NCI-H446 treated with DMSO at 0.1 percent for 48 hours (cell line): ENCODE data around the gene RNLS.

ENCODE experiments used
- DNase-seq: peaks from one replicate; lab custom pipeline; 2025; lab: John Stamatoyannopoulos, UW

The RNLS gene

DNA sequence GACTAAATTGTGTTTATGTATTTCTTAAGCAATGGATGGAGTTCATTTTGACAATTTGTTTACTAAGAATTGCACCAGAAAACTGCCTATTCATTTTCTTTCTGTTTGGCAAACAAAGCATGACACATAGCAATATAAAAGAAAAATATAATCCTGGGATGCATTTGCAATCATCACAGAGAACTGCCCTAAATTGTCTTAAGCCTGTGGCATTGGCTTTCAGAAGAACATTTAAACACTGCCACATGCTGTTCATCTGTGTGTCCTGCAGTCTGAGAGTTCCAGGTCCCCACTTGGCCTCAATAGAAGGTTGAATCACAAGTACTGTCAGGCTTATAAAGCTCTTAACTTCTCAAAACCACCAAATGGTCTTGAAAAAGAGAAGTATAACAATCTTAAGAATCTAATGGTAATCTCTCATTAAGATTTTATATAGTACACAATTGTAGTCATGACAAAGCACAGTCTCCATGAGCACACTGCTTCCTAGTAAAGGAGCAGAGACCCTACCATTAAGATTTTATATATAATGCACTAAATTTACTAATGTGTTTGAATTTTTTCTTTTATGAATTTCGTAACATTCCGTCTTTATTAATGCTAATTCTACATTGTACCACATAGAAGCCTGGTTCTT lies 29.9 kb downstream of the RNLS start:
- DNase-seq, result peak; percentile 5

DNA sequence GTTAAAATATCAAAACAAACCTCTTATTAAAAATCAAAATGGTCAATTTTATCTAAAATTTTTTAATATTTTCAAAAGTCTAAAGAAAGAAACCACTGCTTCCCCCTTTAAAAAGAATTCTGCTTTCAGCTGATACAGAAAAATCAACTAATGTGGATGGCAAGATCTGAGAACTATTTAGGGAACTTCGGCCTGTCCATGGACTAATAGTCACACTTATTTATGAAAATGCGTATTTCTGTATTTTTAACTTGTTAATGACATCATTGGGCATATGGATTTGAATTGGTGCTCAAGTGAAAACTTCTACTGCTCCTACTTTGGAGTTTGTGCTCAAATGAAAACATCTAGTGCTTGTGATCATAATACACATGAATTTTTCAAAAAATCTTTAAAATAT lies 31.9 kb downstream of the RNLS start:
- no peak for DNase-seq

DNA sequence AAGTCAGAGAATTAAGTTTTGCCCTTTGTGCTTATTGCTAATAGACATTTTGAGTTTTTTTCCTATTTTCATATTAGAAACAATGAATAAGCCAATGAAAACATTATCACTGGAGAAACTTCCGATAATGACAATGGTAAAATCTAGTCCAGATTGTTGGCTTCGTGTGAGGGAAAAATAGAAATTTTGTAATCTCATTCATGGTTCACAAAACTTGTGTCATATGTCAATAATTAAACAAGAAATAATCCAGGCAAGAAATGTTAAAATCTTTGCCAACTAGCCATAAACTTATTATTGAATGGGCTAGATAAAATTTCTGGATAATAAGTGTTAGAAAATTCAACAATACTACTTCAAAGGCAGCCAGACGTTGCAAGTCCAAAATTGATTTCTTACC lies 36.6 kb downstream of the RNLS start:
- DNase-seq, result no peak

DNA sequence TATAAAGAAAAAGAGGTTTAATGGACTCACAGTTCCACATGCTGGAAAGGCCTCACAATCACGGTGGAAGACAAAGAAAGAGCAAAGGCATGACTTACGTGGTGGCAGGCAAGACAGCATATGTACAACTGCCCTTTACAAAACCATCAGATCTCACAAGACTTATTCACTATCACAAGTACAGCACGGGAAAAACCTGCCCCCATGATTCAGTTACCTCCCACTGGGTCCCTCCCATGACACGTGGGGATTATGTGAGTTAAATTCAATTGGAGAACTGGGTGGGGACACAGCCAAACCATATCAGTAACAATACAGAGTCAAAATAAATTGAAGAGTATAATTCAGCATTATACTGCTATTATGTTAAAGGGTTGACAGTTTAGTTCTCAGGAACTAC lies 37.8 kb downstream of the RNLS start:
- no peak for DNase-seq

DNA sequence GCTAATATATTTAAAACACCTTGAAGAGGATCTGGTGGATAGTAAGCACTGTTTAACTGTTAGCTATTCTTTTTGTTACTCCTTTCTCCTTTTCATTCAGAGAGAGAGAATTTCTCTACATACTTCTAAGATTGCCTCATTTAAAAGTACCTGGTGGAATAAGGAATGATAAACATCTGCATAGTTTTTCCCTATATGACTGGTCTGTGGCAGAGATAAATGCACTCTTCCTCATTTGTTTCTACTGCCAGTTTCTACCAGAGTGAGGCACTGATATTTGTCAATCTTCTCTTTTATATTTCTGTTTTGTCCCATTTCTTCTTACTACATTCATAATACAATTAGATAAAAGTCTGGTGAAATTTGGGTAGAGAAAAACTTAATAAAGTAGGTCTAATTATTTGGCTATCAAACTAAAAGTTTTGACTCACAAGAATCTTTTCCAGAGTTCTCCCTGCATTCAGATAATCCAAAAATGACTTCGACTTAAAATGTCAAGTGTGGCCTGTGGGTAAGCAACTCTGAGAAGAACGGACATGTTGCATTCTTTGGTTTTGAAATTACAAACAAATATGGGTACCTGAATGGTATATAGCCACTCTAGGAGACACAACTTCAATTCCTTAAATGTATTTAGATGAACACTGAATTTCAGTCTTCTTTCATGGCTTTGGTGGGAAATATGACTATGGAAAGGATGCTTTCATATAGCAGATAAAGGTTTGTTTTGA lies 38.8 kb downstream of the RNLS start:
- no peak for DNase-seq

DNA sequence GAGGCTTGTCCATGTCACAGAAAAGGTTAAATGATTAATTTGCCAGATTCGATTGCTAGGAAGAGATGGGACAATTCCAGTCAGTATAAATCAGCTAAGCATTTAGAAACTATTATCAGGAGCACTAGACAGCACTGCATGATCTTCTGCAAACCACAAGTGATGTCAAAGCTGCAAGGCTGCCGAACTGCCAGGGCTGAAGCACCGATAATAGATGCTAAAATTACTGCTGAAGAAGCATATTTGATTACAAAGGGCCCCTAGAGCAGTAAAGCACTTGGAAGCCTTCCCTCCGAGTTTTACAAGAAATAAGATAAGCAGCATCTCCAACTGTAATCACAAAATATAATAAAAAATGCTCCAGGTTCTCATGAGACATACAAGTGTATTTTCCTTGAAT lies 40.6 kb downstream of the RNLS start:
- DNase-seq, result no peak

DNA sequence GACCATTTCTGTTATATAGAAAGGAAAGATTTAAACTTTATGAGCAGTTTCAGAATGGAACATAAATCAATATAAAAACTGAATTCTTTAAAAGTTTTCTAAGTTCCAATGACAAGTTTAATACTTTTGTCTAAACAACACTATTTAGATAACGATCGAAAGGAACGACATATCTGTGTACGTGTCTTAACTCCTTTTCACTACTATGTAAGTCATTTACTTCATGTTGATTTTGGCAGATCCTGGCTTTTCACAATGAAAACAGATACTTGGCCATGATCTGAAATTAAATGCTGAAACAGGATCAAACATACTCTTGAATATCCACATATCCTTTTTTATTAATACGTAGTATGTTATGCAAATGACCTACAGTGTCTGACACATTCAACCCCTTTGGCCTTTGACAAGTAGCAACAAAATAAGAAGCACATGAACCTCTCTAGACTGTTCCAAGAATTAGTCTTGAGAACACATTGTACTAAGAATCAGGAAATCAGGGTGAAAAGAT lies 41.9 kb downstream of the RNLS start:
- no peak for DNase-seq

DNA sequence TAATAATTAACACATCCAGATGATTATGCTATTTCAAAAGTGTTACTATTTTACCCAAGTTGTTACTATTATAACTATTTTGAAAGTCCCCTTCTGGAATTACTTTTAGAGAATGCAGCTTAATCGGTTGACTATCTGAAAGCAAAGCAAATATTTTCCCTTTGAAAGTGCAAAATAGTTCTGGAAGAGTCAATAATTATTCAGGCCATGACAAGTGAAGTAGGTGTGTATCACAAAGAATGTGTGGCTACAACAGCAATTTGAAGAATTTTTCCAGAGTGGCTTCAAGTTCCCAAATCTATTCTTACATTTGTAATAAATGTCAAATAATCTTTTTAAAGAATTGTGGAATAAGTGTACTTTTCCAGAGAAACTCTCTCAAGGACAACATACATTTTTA lies 42.8 kb downstream of the RNLS start:
- DNase-seq, result no peak

DNA sequence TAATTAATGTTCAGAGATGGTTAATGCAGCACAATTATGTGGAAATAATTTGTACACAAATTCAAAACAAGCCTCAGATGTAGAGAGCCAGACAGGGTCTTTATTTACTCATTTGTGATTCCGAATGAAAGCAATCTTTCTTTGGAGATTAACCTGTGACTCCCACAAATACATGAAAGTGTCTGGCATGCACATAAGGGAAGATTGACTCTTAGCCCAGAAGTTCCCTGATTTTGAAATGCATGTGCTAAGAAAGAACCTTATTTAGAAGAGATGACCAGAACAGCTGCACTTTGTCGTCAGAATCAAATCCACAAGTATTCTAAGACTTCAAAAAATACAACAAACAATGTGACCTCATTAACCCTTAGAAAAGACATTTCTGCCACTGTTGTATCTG lies 45.1 kb downstream of the RNLS start:
- DNase-seq, result no peak

DNA sequence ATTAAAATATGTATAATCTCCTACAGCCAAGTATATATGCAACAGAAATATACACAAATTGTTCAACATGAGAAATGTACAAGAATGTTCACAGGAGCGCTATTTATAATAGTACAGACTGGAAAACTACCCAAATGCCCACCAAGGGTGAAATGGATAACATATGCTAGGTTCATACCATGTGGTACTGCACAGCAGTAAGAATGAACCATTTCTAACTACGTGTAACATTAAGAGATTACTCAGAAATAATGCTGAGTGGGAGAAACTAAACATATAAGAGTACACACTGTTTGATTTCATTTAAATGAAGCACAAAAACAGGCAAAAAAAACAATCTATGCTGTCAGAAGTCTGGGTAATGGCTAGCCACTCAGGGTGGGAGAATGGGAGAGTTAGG lies 45.8 kb downstream of the RNLS start:
- no peak for DNase-seq

DNA sequence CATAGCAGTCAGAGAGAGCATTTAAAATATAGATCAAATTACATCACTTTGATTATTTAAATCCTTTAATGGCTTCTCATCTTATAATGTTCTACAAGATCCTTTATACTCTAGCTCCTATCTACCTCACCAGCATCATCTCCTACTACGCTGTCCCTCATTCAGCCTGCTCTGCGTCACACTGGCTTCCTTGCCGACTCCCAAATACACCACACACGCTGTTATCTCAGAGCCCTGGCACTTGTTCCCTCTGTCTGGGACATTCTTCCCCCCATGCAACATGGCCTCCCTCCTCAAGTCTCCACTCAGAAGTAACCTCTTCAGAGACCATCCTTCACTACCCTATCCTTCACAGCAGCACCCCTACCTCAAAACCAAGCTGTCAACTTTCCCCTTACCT lies 46.7 kb downstream of the RNLS start:
- no peak for DNase-seq

DNA sequence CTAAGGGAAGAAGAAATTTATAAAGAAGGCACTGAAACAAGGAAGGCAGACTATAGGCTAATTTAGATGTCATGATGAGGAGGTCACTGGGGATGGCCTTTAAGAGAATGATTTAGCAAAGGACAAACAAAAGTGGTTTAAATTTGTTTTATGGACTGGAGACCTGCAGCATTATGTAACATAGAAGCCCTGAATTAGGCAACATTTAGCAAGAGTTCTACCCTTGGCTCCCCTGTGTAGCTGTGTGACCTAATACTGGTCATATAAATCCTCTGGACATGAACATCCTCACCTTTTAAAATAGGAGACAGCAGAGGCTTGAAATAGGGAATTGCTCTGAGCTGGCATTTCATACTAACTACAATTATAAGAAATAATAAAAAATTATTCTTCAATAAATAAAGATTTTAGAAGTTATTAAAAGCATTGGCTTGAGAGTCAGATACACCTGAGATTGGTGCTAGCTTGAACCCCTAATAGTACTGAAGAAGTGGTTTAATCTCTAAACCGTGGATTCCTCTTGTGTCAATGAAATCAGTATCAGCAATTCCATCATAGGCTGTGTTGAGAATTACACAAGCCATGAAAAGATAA lies 48.9 kb downstream of the RNLS start:
- no peak for DNase-seq

DNA sequence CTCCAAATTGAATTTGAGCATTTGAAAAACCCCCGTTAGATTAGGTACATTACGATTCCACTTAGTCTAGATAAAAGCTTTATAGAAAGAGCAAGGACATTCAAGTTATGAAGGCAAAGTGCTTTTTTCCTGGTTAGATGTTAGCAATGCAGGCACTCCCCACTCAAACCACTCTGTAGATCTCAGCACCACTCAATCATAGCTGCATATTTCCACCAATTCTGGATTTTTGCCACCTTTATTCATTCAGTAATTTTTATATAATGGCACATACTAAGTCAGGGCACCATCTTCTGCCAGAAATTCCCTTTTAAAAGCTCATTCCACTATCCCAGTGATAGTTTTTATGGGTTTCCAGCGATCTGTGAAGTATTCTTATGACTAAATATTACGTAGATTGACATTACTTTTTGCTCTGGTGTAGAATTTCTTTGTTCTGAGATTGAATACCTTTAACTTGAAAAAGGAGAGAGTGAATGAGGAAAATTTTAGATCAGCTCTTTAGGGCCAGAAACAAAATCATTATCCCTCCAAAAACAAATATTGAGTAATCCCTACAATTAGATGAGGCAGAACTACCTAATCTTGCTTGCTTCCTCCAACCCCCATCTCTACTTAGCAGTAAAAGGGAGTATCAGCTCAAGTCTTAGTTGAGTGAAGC lies 51.6 kb downstream of the RNLS start:
- DNase-seq, result no peak

DNA sequence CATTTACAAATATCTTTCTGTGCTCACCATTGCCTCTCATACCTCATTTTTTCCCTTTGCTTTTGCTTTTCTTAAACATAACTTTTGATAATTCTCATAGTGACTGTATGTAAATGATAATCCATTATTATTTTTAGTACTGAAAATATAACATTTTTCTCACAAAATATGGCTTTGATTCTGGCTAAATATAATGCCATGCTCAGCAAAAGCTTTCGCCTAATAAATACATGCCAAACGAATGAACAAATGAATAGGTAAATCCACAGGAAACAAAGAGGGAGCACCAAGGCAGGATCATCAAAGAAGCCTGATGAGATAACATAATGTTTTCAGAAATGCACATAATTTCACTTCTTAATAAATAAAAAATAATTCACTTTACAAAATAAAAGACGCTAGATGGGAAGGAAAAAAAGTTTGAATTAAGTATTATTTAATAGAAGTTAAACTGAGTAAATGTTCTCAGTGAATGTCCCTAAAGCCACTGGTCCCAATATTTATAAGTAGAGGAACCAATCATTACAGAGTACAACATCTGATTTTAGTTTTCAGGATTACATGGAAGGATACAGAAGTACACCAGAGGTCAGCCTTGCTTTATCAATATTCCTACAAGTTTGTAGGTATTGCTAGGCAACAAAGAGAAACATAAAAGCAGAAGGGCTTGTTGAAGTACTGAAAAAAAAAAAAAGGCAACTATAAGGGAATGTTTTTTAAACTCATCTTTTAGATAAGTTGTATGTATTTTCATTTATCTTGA lies 52.3 kb downstream of the RNLS start:
- DNase-seq, result no peak

DNA sequence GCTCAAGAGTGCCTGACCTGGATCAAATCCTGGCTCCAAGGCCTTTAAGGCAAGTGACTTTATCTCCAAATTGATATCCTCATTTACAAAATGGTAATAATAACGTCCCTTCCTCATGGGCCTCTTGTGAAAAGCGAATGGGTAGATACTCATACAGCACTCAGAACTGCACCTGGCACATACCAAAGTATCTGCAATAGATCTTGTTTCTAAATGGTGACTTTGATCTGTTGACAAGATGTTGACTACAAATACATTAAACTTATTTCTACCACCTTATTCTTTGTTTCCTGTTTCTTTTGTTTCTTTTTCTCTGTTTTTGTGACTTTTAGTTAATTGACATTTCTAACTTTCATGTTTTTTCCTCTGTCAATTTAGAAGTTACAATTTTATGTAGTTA lies 53.0 kb downstream of the RNLS start:
- DNase-seq, result no peak

DNA sequence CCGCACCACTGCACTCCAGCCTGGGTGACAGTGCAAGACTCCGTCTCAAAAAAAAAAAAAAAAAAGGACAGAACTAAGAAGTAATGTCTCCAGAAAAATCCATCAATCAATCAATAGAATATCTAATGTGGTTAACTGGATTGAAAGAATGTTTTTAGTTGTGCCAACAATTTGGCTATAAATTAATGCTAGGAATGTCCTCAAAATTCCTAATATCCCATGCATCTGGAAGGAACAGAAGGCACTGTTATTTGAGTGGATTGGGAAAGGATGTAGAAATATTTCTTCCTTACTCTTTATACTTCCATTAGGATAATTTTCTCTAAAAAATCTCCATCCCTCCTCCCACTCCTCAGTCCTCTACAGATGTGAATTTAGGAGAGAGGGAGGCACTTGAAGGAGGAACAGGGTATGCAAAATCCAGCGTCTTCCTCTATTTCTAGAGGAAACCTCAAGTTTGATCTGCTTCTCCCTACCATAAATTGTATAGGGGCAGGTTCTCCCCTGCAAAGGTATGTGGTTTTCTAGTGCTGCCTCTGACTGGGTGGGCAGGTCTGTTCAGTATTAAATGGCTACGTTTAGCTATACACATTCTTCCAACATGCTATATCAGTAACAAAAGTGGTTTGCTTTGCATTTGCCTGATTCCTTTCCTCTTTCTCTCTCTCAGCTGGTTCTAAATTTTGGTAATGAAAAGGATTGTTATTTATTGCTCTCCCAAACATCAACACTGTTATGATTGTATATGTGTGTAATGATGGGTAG lies 54.1 kb downstream of the RNLS start:
- no peak for DNase-seq

DNA sequence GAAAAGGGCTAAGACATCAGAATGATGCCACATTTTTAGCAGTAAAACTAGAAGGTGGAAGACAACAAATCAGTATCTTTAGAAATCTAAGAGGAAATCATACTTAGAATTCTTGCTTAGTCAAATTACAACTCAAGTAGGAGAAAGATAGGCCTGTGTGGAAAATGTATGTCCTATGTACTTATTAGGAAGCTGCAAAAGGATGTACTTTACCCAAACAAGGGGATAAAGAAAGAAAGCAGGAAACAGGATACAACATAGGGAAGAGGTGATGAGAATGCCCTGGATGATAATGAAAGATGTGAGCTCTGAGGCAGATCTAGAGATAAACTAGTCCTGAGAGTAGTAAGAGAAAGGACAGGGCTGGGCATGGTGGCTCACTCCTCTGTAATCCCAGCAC lies 54.9 kb downstream of the RNLS start:
- no peak for DNase-seq

DNA sequence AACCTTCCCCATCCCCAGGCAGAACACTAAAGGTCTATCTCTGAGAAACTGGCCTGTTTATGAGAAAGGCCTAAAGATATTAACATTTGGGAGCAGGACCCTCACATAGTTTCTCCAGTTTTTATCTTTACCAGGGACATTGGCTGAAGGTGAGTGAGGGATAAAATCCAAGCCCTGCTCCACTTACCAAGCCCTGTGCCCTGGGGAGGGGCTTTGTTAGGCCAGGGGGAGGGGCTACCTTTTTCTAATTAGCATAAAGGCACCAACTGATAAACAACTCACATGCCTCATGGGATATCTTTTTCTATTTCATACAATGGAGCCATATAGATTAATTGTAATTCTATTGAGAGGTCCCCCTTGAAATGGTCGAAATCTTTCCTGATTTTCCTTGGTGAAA lies 55.9 kb downstream of the RNLS start:
- no peak for DNase-seq

DNA sequence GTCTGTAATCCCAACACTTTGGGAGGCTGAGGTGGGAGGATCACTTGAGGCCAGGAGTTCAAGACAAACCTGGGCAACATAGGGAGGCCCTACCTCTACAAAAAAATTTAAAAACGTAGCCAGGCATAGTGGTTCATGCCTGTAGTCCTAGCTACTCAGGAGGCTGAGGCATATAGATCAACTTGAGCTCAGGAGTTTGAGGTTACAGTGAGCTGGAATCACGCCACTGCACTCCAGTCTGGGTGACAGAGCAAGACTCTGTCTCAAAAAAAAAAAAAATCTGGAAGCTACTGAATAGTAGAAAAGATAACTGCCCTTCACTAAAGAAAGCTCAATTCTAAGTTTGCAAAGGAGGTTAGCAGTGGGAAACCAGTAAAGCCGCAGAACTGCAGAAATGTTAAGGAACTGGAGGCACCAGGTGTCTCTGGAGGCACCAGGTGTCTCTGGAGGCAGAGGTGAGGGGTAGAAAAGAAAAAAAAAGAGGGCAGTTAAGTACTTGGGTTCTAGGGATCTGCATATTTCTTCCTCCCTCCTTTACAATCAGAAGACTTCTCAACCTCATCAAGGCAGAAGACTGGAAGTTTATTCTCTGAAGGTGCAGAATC lies 56.5 kb downstream of the RNLS start:
- no peak for DNase-seq

DNA sequence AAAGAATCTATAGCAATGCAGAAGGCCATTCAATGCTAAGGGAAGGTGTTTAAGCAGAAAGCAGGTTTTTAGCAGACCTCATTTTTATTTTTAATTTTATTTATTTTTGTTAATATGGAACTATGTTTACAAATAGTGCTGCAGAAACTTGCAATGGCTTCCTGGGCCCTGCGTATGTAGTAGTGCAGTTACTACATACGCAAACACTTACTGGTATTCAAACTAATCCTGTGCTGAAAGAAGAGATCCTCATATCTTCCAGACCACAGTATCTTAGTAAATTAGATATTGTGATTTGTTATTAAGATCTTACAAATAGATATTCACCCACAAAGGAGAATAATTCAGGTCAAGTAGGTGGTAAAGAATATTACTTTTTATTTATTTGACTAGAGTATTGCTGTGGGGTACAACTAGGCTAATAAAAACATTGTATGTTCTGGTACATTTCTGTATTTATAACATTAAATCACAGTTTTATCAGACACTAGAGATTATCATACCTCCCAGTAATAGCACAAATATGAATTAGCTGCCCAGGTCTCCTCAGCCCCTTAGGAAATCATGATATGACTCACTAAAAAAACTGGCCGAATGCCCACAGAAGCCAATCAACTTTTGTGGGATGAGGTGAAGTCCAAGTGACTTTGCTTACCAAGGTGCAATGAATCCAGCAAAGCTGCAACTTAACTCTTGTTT lies 57.6 kb downstream of the RNLS start:
- DNase-seq, result no peak
